MM.1S (cell line): ENCODE measurements around the gene SLCO3A1.

Experiments used
- CTCF ChIP-seq: fragments of 300-600 bp; sonication (generic); IDR thresholded peaks from 2 replicates; pipeline ENCODE4 v1.5.1; 2016; ENCODE audit warnings: antibody characterized with exemption, low read length, mixed read lengths
- EZH2 ChIP-seq: fragments of 300-600 bp; sonication (generic); optimal IDR thresholded peaks from 2 replicates; pipeline ENCODE3; 2017; ENCODE audit warnings: low read depth, mild to moderate bottlenecking, antibody characterized with exemption, low read length, mixed read lengths
- EZH2phosphoT487 ChIP-seq: fragments of 300-600 bp; sonication (generic); IDR thresholded peaks from 2 replicates; pipeline ENCODE4 v1.6.1; 2018; ENCODE audit warnings: antibody characterized with exemption, low read length

- no peak for TF ChIP-seq CTCF
- no peak for TF ChIP-seq EZH2phosphoT487
- TF ChIP-seq EZH2: no peak
These were observed 22.7 kb downstream of the SLCO3A1 start for GRCh38 chr15:91876187-91876586.
